Measurements from ENCODE around the gene MGLL. TPM values are rescaled to one million over a fixed set of nuclear protein-coding genes. Genes with fewer than 3 reads are reported as not detected.

The MGLL gene
- total and polyA plus RNA-seq, 12 donors = 1.9 to 48.1 (median 33.3) TPM

- WGBS, 4 donors = 73 to 86% (median 84%) methylated on average over 5 of the region's 5 CpGs
- H3K27ac ChIP-seq = no peak overlapping the region
- DNase-seq = no peak
- intact Hi-C loops (cut with DNase I) = no loop called here
- H3K4me1 ChIP-seq (replicated peaks in 1 of 2) = no peaks in the 10 kb centered on the region
- H3K36me3 ChIP-seq (replicated peaks in 1 of 2) = no peaks in the 10 kb centered on the region
- no peak overlapping the region for H3K4me3 ChIP-seq
- H3K9me3 ChIP-seq (replicated peaks in 1 of 3) = no peaks in the 10 kb centered on the region
- no peaks in the 10 kb centered on the region for H3K27me3 ChIP-seq
- TF ChIP-seq POLR2A (IDR thresholded peaks at IDR 0.05) (no peak), CTCF (IDR thresholded peaks at IDR 0.05) (no peak)
Observed at GRCh38 chr3:127858937-127859336, 36.6 kb upstream of the MGLL start.

GRCh38 chr3:127858521-127858920 is 36.2 kb upstream of the MGLL start:
- H3K27me3 ChIP-seq = no peaks in the 10 kb centered on the region
- 75 to 90% (median 83%) methylated on average over 6 of the region's 6 CpGs for WGBS, 4 donors
- no peak overlapping the region for H3K4me3 ChIP-seq
- DNase-seq = no peak
- no peaks in the 10 kb centered on the region for H3K36me3 ChIP-seq (replicated peaks in 1 of 2)
- intact Hi-C loops (cut with DNase I) = no loop called here
- no peaks in the 10 kb centered on the region for H3K9me3 ChIP-seq (replicated peaks in 1 of 3)
- TF ChIP-seq POLR2A (IDR thresholded peaks at IDR 0.05) = no peak
- H3K27ac ChIP-seq = no peak overlapping the region
- no peaks in the 10 kb centered on the region for H3K4me1 ChIP-seq (replicated peaks in 1 of 2)

DNA sequence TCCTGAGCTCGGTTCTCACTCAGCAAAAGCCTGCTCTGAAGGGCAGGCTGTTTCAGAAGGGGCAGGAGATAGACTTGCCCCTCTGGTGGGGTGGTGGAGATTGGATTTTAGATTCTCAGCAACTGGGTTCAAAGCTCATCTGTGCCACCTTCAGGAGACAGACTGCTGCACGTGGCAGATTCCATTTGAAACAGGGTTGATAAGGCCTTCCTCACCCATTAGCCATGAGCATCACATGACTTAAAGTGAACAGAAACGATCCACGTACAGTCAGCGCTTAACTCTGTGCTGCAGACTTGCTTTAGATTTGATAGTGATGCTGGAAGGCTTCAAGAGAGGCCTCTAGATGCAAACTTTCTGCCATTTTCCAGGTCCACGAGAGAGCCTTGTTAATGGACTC is 35.0 kb upstream of the MGLL start:
- Histone ChIP-seq H3K27me3 (no peaks in the 10 kb centered on the region), H3K9me3 (replicated peaks in 1 of 3) (no peaks in the 10 kb centered on the region), H3K4me3 (no peak overlapping the region), H3K27ac (no peak overlapping the region), H3K36me3 (replicated peaks in 1 of 2) (no peaks in the 10 kb centered on the region), H3K4me1 (replicated peaks in 1 of 2) (no peaks in the 10 kb centered on the region)
- intact Hi-C loops (cut with DNase I) = no loop called here
- TF ChIP-seq CTCF (IDR thresholded peaks at IDR 0.05) = no peak
- TF ChIP-seq POLR2A (IDR thresholded peaks at IDR 0.05) = no peak
- DNase-seq = no peak
- WGBS, 4 donors = 65 to 81% (median 78%) methylated on average over 6 of the region's 6 CpGs

GRCh38 chr3:127856801-127857200 is 34.5 kb upstream of the MGLL start:
- Histone ChIP-seq H3K27ac (no peak overlapping the region), H3K4me3 (no peak overlapping the region), H3K9me3 (replicated peaks in 1 of 3) (no peaks in the 10 kb centered on the region), H3K36me3 (replicated peaks in 1 of 2) (no peaks in the 10 kb centered on the region), H3K27me3 (no peaks in the 10 kb centered on the region), H3K4me1 (replicated peaks in 1 of 2) (no peaks in the 10 kb centered on the region)
- no peak for DNase-seq
- 82 to 88% (median 86%) methylated on average over 2 of the region's 2 CpGs for WGBS, 4 donors
- intact Hi-C loops (cut with DNase I) = no loop called here
- TF ChIP-seq POLR2A (IDR thresholded peaks at IDR 0.05) = no peak
- TF ChIP-seq CTCF (IDR thresholded peaks at IDR 0.05) = no peak

DNA sequence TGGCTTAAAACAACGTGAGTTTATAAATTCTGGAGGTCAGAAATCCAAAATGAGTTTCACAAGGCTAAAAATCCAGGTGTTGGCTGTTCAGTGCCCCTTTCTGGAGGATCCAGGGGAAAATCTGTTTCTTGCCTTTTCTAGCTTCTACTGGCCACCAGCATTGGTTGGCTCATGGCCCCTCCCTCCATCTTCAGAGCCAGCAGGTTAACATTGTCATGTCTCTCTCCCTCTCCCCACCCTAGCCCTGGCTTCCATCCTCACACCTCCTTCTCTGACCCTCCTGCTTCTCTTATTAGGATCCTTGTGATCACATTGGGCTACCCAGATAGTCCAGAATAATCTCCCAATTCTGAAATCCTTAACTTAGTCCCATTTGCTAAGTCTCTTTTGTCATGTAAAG is 32.9 kb upstream of the MGLL start:
- DNase-seq = no peak
- Histone ChIP-seq H3K27ac (no peak overlapping the region), H3K36me3 (replicated peaks in 1 of 2) (no peaks in the 10 kb centered on the region), H3K27me3 (no peaks in the 10 kb centered on the region), H3K9me3 (replicated peaks in 1 of 3) (no peaks in the 10 kb centered on the region), H3K4me1 (replicated peaks in 1 of 2) (no peaks in the 10 kb centered on the region), H3K4me3 (no peak overlapping the region)
- TF ChIP-seq CTCF (IDR thresholded peaks at IDR 0.05) = no peak
- no peak for TF ChIP-seq POLR2A (IDR thresholded peaks at IDR 0.05)
- WGBS, 4 donors = 59 to 89% (median 79%) methylated on average over 1 of the region's 1 CpG
- intact Hi-C loops (cut with DNase I) = no loop called here
